Lung (tissue), 12 donors: ENCODE measurements around the gene TEAD4. TPM values are rescaled to one million over a fixed set of nuclear protein-coding genes. Genes with fewer than 3 reads are reported as not detected.

Experiments used
- ATAC-seq: fragments of 200-7000 bp; cut with Tn5 transposase; one replicate; pipeline ENCODE4 v1.9.1; 2020; ENCODE audit warnings: moderate number of reproducible peaks; ENCODE audit not compliant: insufficient read depth, low FRiP score
- DNase-seq, 3 donors: peaks; one replicate each; pipeline ENCODE4 v3.0.0-alpha.2; 2013 to 2017
- H3K27ac ChIP-seq, 2 donors: one replicate each; pipeline ENCODE4 v1.5.1; 2013; ENCODE audit warnings: mild to moderate bottlenecking in 2 of 2, moderate library complexity in 2 of 2, control low read depth in 1 of 2, inconsistent platforms in 1 of 2, low read depth in 1 of 2, low read length in 1 of 2
- H3K27me3 ChIP-seq, 3 donors: one replicate each; pipeline ENCODE4 v1.5.1; 2013; ENCODE audit warnings: low read length in 2 of 3; ENCODE audit not compliant: control insufficient read depth in 3 of 3, insufficient read depth in 3 of 3
- H3K36me3 ChIP-seq, 4 donors: one replicate each; pipeline ENCODE4 v1.5.1; 2013; ENCODE audit warnings: low read length in 4 of 4, mild to moderate bottlenecking in 1 of 4, moderate library complexity in 1 of 4; ENCODE audit not compliant: control insufficient read depth in 4 of 4, insufficient read depth in 4 of 4
- H3K4me1 ChIP-seq, 5 donors: one replicate each; pipeline ENCODE4 v1.5.1; 2013; ENCODE audit warnings: low read length in 5 of 5, mild to moderate bottlenecking in 2 of 5, moderate library complexity in 1 of 5; ENCODE audit not compliant: control insufficient read depth in 5 of 5, insufficient read depth in 5 of 5
- H3K4me3 ChIP-seq: one replicate; pipeline ENCODE4 v1.5.1; 2013; ENCODE audit warnings: mild to moderate bottlenecking, control low read depth, moderate library complexity
- H3K9ac ChIP-seq, 2 donors: one replicate each; pipeline ENCODE4 v1.5.1; 2013; ENCODE audit warnings: low read length in 2 of 2, control low read depth in 1 of 2; ENCODE audit not compliant: insufficient read depth in 1 of 2
- H3K9me3 ChIP-seq, 4 donors: one replicate each; pipeline ENCODE4 v1.5.1; 2013; ENCODE audit warnings: low read length in 3 of 4, mild to moderate bottlenecking in 1 of 4, moderate library complexity in 1 of 4; ENCODE audit not compliant: control insufficient read depth in 4 of 4, insufficient read depth in 3 of 4
- CTCF ChIP-seq: IDR thresholded peaks from 2 replicates; pipeline ENCODE4 v1.5.1; 2012; ENCODE audit warnings: mild to moderate bottlenecking; ENCODE audit errors: control extremely low read depth, extremely low read depth
- WGBS, 2 donors: extraction: QIAGEN DNeasy Blood & Tissue Kit; methylation state at CpG; one replicate each; pipeline ENCODE4 v1.1.7; 2013; 5-methylcytosine and 5-hydroxymethylcytosine counted together
- polyA plus RNA-seq, 2 donors: library from polyadenylated mRNA; stranded (reverse); fragments of 200-250 nt; gene quantifications; one replicate each; pipeline ENCODE4 v1.2.1, GENCODE V29; 2013
- total RNA-seq, 2 donors: library from RNA; depleted of rRNA in 1 of 2; stranded (reverse); fragments of >200 nt in 1 of 2; gene quantifications; one replicate each; pipeline ENCODE4 v1.2.1, GENCODE V29; 2014 to 2021
- donor health status: control.
- donor health status: control.
- donor health status: Bipolar disorder and iron deficiency.
- donor health status: healthy.
- donor health status: DM: yes; HTN: yes; CAD: no.

Gene TEAD4
- total and polyA plus RNA-seq, 4 donors = 7.1 to 36.3 (median 28.8) TPM

GRCh38 chr12:2970744-2971143, 11.5 kb downstream of the TEAD4 start:
- Histone ChIP-seq H3K27ac (peak overlapping the region in 1 of 2 donors; percentile 58), H3K36me3 (peaks cover 0 to 2% (median 0%) of the 10 kb centered on the region in 4 donors), H3K4me3 (no peak overlapping the region), H3K9ac (no peak overlapping the region), H3K4me1 (peaks cover 0 to 13% (median 0%) of the 10 kb centered on the region in 5 donors), H3K27me3 (no peaks in the 10 kb centered on the region), H3K9me3 (peaks cover 0 to 2% (median 0%) of the 10 kb centered on the region in 4 donors)
- ATAC-seq (no peak), DNase-seq (no peak)
- WGBS, 2 donors = 59 to 67% methylated on average over 10 of the region's 10 CpGs
- TF ChIP-seq CTCF = no peak

GRCh38 chr12:2973566-2973965, 14.4 kb downstream of the TEAD4 start:
- DNase-seq = no peak
- Histone ChIP-seq H3K9me3 (peaks cover 0 to 2% (median 0%) of the 10 kb centered on the region in 4 donors), H3K27me3 (no peaks in the 10 kb centered on the region), H3K4me1 (peaks cover 0 to 16% (median 0%) of the 10 kb centered on the region in 5 donors), H3K4me3 (no peak overlapping the region), H3K9ac (no peak overlapping the region), H3K27ac (no peak overlapping the region), H3K36me3 (peaks cover 0 to 6% (median 0%) of the 10 kb centered on the region in 4 donors)
- 92 to 96% methylated on average over 9 of the region's 9 CpGs for WGBS, 2 donors
- no peak for TF ChIP-seq CTCF
- no peak for ATAC-seq

GRCh38 chr12:2974560-2974971, 15.4 kb downstream of the TEAD4 start:
- no peak overlapping the region for H3K9ac ChIP-seq
- no peaks in the 10 kb centered on the region for H3K27me3 ChIP-seq
- no peak for ATAC-seq
- peaks cover 0 to 2% (median 0%) of the 10 kb centered on the region in 4 donors for H3K9me3 ChIP-seq
- no peak for DNase-seq
- peaks cover 0 to 7% (median 0%) of the 10 kb centered on the region in 4 donors for H3K36me3 ChIP-seq
- no peak for TF ChIP-seq CTCF
- no peak overlapping the region for H3K27ac ChIP-seq
- peaks cover 0 to 16% (median 0%) of the 10 kb centered on the region in 5 donors for H3K4me1 ChIP-seq
- WGBS, 2 donors = 41 to 72% methylated on average over 8 to 10 of the region's 10 CpGs
- no peak overlapping the region for H3K4me3 ChIP-seq

- 53 to 65% methylated on average over 3 to 6 of the region's 6 CpGs for WGBS, 2 donors
- no peak overlapping the region for H3K9ac ChIP-seq
- no peak for TF ChIP-seq CTCF
- ATAC-seq (no peak), DNase-seq (peak; percentile 39 to 72 (median 61))
- no peaks in the 10 kb centered on the region for H3K27me3 ChIP-seq
- peaks cover 0 to 10% (median 0%) of the 10 kb centered on the region in 5 donors for H3K4me1 ChIP-seq
- no peak overlapping the region for H3K27ac ChIP-seq
- no peaks in the 10 kb centered on the region for H3K9me3 ChIP-seq
- no peak overlapping the region for H3K4me3 ChIP-seq
- H3K36me3 ChIP-seq = peaks cover 0 to 12% (median 0%) of the 10 kb centered on the region in 4 donors
Observed at GRCh38 chr12:2976581-2976996, 17.4 kb downstream of the TEAD4 start.
